Liver (tissue), 3 donors: Measurements from ENCODE around the gene RBM45.

Experiments used
- EGR1 ChIP-seq, 2 donors: IDR thresholded peaks; 2 replicates each; pipeline ENCODE4 v1.6.1; 2016 to 2018; ENCODE audit warnings: antibody characterized with exemption in 2 of 2, low read depth in 2 of 2
- FOXA2 ChIP-seq: IDR thresholded peaks from 2 replicates; pipeline ENCODE4 v1.6.1; 2016; ENCODE audit warnings: antibody characterized with exemption
- MAX ChIP-seq: IDR thresholded peaks from 2 replicates; pipeline ENCODE4 v1.6.1; 2016; ENCODE audit warnings: antibody characterized with exemption
- RAD21 ChIP-seq, 2 donors: IDR thresholded peaks; 2 replicates each; pipeline ENCODE4 v1.6.1; 2016; ENCODE audit warnings: antibody characterized with exemption in 2 of 2, mild to moderate bottlenecking in 2 of 2
- RXRA ChIP-seq, 2 donors: IDR thresholded peaks; 2 replicates each; pipeline ENCODE4 v1.6.1; 2017 to 2018; ENCODE audit warnings: antibody characterized with exemption in 2 of 2, mild to moderate bottlenecking in 1 of 2
- SP1 ChIP-seq: IDR thresholded peaks from 2 replicates; pipeline ENCODE4 v1.6.1; 2018; ENCODE audit warnings: antibody characterized with exemption, mild to moderate bottlenecking
- TAF1 ChIP-seq: conservative IDR thresholded peaks from 2 replicates; pipeline ENCODE4 v1.6.1; 2016; ENCODE audit warnings: antibody characterized with exemption, mild to moderate bottlenecking
- YY1 ChIP-seq: IDR thresholded peaks from 2 replicates; pipeline ENCODE4 v1.6.1; 2016; ENCODE audit warnings: antibody characterized with exemption, mild to moderate bottlenecking
- ZBTB33 ChIP-seq: IDR thresholded peaks from 2 replicates; pipeline ENCODE4 v1.6.1; 2016; ENCODE audit warnings: antibody characterized with exemption
- TF ChIP-seq, protein P1 (sequence below): fragments of 150-350 bp; IDR thresholded peaks from 2 replicates; pipeline ENCODE4 v1.5.1; 2017; ENCODE audit warnings: improper control_type of control experiment, low read depth, low read length; ENCODE audit not compliant: missing input control
- TF ChIP-seq, protein P2 (sequence below): IDR thresholded peaks from 2 replicates; pipeline ENCODE4 v1.6.1; 2016; ENCODE audit warnings: antibody characterized with exemption, mild to moderate bottlenecking
- donor health status: healthy.
- donor health status: healthy.

DNA sequence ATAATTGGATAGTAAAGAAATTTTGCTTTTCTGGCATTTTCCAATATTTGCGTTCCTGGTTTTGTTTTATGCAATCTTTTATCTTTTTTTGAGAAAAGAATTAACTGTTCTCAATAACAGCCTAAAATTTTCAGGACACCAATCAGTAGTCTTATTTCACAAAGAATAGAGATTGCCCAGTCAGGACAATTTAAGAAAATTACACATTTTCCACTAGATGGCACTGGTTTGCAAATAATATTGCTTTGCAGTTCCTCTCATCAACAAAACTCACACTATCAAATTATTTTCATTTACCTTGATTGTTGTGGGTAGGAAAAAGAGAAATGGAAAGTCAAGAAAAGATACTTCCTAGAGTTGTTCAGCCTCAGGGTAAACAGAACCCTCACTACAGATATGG is 2.4 kb upstream of the RBM45 start:
- TF ChIP-seq SP1 (no peak), MAX (no peak), YY1 (no peak), RAD21 (IDR thresholded peaks at IDR 0.05) (peak; percentile 76 to 82), TAF1 (no peak), RXRA (IDR thresholded peaks at IDR 0.05) (no peak), EGR1 (IDR thresholded peaks at IDR 0.05; ENCODE audit: low read depth in 2 of 2) (no peak), FOXA2 (no peak), ZBTB33 (no peak)
- TF ChIP-seq, protein P1, sequence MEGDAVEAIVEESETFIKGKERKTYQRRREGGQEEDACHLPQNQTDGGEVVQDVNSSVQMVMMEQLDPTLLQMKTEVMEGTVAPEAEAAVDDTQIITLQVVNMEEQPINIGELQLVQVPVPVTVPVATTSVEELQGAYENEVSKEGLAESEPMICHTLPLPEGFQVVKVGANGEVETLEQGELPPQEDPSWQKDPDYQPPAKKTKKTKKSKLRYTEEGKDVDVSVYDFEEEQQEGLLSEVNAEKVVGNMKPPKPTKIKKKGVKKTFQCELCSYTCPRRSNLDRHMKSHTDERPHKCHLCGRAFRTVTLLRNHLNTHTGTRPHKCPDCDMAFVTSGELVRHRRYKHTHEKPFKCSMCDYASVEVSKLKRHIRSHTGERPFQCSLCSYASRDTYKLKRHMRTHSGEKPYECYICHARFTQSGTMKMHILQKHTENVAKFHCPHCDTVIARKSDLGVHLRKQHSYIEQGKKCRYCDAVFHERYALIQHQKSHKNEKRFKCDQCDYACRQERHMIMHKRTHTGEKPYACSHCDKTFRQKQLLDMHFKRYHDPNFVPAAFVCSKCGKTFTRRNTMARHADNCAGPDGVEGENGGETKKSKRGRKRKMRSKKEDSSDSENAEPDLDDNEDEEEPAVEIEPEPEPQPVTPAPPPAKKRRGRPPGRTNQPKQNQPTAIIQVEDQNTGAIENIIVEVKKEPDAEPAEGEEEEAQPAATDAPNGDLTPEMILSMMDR, result peak; percentile 46
- TF ChIP-seq, protein P2, sequence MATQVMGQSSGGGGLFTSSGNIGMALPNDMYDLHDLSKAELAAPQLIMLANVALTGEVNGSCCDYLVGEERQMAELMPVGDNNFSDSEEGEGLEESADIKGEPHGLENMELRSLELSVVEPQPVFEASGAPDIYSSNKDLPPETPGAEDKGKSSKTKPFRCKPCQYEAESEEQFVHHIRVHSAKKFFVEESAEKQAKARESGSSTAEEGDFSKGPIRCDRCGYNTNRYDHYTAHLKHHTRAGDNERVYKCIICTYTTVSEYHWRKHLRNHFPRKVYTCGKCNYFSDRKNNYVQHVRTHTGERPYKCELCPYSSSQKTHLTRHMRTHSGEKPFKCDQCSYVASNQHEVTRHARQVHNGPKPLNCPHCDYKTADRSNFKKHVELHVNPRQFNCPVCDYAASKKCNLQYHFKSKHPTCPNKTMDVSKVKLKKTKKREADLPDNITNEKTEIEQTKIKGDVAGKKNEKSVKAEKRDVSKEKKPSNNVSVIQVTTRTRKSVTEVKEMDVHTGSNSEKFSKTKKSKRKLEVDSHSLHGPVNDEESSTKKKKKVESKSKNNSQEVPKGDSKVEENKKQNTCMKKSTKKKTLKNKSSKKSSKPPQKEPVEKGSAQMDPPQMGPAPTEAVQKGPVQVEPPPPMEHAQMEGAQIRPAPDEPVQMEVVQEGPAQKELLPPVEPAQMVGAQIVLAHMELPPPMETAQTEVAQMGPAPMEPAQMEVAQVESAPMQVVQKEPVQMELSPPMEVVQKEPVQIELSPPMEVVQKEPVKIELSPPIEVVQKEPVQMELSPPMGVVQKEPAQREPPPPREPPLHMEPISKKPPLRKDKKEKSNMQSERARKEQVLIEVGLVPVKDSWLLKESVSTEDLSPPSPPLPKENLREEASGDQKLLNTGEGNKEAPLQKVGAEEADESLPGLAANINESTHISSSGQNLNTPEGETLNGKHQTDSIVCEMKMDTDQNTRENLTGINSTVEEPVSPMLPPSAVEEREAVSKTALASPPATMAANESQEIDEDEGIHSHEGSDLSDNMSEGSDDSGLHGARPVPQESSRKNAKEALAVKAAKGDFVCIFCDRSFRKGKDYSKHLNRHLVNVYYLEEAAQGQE, result no peak
